SJCRH30 (cell line): ENCODE data around the gene LY6G6D. TPM values are rescaled to one million over a fixed set of nuclear protein-coding genes. Genes with fewer than 3 reads are reported as not detected.

Source experiments
- DNase-seq, 2 experiments: peaks; one replicate each; pipeline ENCODE4 v3.0.0-alpha.2; 2015 to 2020
- H3K27ac ChIP-seq: fragments of 250-450 bp; sonication (Bioruptor Pico); 2 replicates; pipeline ENCODE4 v1.5.1; 2020; ENCODE audit warnings: mild to moderate bottlenecking, moderate library complexity
- H3K27me3 ChIP-seq: fragments of 250-450 bp; sonication (Bioruptor Pico); 2 replicates; pipeline ENCODE4 v1.5.1; 2020; ENCODE audit warnings: mild to moderate bottlenecking, moderate library complexity
- H3K36me3 ChIP-seq: fragments of 250-450 bp; sonication (Bioruptor Pico); 2 replicates; pipeline ENCODE4 v1.5.1; 2020; ENCODE audit warnings: mild to moderate bottlenecking, moderate library complexity
- H3K4me1 ChIP-seq: fragments of 250-450 bp; sonication (Bioruptor Pico); 2 replicates; pipeline ENCODE4 v1.5.1; 2020; ENCODE audit warnings: mild to moderate bottlenecking, moderate library complexity
- H3K4me3 ChIP-seq: fragments of 250-450 bp; sonication (Bioruptor Pico); 2 replicates; pipeline ENCODE4 v1.5.1; 2020; ENCODE audit warnings: mild to moderate bottlenecking, moderate library complexity
- H3K9me3 ChIP-seq: fragments of 250-450 bp; sonication (Bioruptor Pico); replicated peaks from 2 replicates; pipeline ENCODE4 v1.5.1; 2020; ENCODE audit warnings: mild to moderate bottlenecking, moderate library complexity
- total RNA-seq: library from RNA; depleted of rRNA; stranded (reverse); fragments of >200 nt; shearing (Covaris generic); gene quantifications from 2 replicates; pipeline ENCODE4 v1.2.3, GENCODE V29; 2014

The LY6G6D gene
- total RNA-seq, 1 experiment from 2014 or later, result not detected

GRCh38 chr6:31720196-31720770, 5.1 kb downstream of the LY6G6D start:
- H3K27ac ChIP-seq, result no peak overlapping the region
- no peaks in the 10 kb centered on the region for H3K9me3 ChIP-seq
- H3K4me1 ChIP-seq, result no peaks in the 10 kb centered on the region
- DNase-seq, result no peak
- no peaks in the 10 kb centered on the region for H3K36me3 ChIP-seq
- no peak overlapping the region for H3K4me3 ChIP-seq
- peaks cover 3% of the 10 kb centered on the region for H3K27me3 ChIP-seq

GRCh38 chr6:31721351-31722020, 6.3 kb downstream of the LY6G6D start, which contains the start of gene LY6G6C:
Gene LY6G6C, minus strand, starts transcription at chr6:31721746. Its CDS starts 67 bp downstream, at chr6:31721679.
- Histone ChIP-seq H3K36me3 (no peaks in the 10 kb centered on the region), H3K9me3 (no peaks in the 10 kb centered on the region), H3K4me1 (no peaks in the 10 kb centered on the region), H3K4me3 (no peak within 1 kb of the TSS), H3K27ac (no peak within 1 kb of the TSS), H3K27me3 (no peaks in the 10 kb centered on the region)
- DNase-seq, result no peak

DNA sequence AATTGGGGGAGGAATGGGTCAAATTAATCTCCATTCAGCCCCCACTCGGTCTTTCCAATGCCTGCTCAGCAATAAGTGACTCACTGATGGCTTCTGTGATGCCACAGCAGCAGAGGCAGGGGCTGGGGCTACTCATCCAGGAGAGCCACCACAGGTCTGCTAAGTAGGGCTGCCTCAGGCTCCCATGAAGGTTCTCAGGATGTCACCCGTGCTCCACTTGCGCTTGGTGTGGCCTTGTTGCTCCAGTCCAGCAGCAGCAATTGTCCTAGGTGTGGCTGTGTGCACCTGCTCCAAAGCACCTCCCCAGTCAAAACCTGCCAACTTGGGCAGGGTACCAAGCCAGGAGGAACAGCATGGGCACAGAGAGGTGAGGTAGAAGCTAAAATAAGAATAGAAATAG, 7.0 kb downstream of the LY6G6D start:
- no peak for DNase-seq
- Histone ChIP-seq H3K9me3 (no peaks in the 10 kb centered on the region), H3K4me3 (no peak overlapping the region), H3K27me3 (no peaks in the 10 kb centered on the region), H3K27ac (no peak overlapping the region), H3K4me1 (no peaks in the 10 kb centered on the region), H3K36me3 (no peaks in the 10 kb centered on the region)

GRCh38 chr6:31723245-31723979, 8.3 kb downstream of the LY6G6D start, which contains the start of gene MPIG6B:
Gene MPIG6B, plus strand, starts transcription at chr6:31723373. Its CDS starts 11 bp downstream, at chr6:31723384.
- no peaks in the 10 kb centered on the region for H3K4me1 ChIP-seq
- no peak within 1 kb of the TSS for H3K4me3 ChIP-seq
- H3K27me3 ChIP-seq, result no peaks in the 10 kb centered on the region
- no peak within 1 kb of the TSS for H3K27ac ChIP-seq
- DNase-seq, result peak; percentile 71 to 73
- H3K36me3 ChIP-seq, result no peaks in the 10 kb centered on the region
- H3K9me3 ChIP-seq, result no peaks in the 10 kb centered on the region

- Histone ChIP-seq H3K4me1 (0 out of 2 replicates have a peak, but pooled peaks cover 4% of the 10 kb centered on the region), H3K4me3 (no peak overlapping the region), H3K9me3 (no peaks in the 10 kb centered on the region), H3K36me3 (no peaks in the 10 kb centered on the region), H3K27ac (no peak overlapping the region), H3K27me3 (no peaks in the 10 kb centered on the region)
- no peak for DNase-seq
Measured at GRCh38 chr6:31723980-31724691, 9.0 kb downstream of the LY6G6D start.

DNA sequence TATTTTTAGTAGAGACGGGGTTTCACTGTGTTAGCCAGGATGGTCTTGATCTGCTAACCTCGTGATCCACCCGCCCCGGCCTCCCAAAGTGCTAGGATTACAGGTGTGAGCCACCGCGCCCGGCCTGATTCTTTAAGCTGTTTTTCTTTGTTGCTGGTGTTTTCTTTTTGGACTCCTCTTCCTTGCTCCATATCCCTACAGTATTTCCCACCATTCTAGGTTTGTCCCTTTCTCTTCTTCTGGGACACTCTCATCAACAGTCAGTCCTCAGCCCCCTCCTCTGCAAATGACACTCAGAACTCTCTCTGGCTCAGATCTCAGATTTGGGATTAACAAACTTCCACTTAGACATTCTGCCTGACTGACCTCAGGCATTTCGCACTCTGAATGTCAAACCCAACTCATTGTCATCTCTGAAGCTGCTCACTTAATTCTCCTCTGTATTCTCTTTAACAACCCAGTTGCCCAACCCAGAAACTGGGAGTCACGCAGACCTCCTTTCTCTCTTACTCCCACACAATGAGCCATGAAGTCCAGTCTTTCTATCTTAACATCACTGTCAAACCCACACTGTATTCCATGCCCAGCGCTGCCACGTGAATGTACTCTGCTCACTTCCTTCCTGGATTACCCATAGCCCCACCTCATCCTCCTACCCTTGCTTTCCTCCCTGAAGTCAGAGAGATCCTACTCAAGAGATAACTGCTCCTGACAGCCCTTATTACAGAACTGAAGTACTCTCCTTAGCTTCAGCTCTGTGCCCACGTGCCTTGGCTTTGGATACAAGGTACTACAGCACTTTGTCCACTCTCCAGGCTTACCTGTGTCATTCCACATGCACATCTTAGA, 10.6 kb downstream of the LY6G6D start:
- H3K4me3 ChIP-seq, result no peak overlapping the region
- H3K27me3 ChIP-seq, result no peaks in the 10 kb centered on the region
- 0 out of 2 replicates have a peak, but pooled peaks cover 4% of the 10 kb centered on the region for H3K4me1 ChIP-seq
- peaks cover 2% of the 10 kb centered on the region; the same call in 1 of the 2 replicates for H3K36me3 ChIP-seq
- H3K27ac ChIP-seq, result no peak overlapping the region
- DNase-seq, result no peak
- H3K9me3 ChIP-seq, result no peaks in the 10 kb centered on the region

- Histone ChIP-seq H3K27me3 (no peaks in the 10 kb centered on the region), H3K36me3 (peaks cover 16% of the 10 kb centered on the region), H3K9me3 (no peaks in the 10 kb centered on the region), H3K4me1 (0 out of 2 replicates have a peak, but pooled peaks cover 4% of the 10 kb centered on the region), H3K27ac (no peak overlapping the region), H3K4me3 (no peak overlapping the region)
- no peak for DNase-seq
Measured at GRCh38 chr6:31727034-31727716, 12.0 kb downstream of the LY6G6D start.

GRCh38 chr6:31727717-31728671, 12.8 kb downstream of the LY6G6D start:
- peaks cover 24% of the 10 kb centered on the region for H3K36me3 ChIP-seq
- H3K4me1 ChIP-seq, result 0 out of 2 replicates have a peak, but pooled peaks cover 4% of the 10 kb centered on the region
- no peak for DNase-seq
- H3K9me3 ChIP-seq, result no peaks in the 10 kb centered on the region
- no peaks in the 10 kb centered on the region for H3K27me3 ChIP-seq
- no peak overlapping the region for H3K27ac ChIP-seq
- H3K4me3 ChIP-seq, result no peak overlapping the region

- Histone ChIP-seq H3K4me1 (0 out of 2 replicates have a peak, but pooled peaks cover 4% of the 10 kb centered on the region), H3K27ac (peak within 1 kb of the TSS; percentile 75), H3K36me3 (peaks cover 34% of the 10 kb centered on the region), H3K9me3 (no peaks in the 10 kb centered on the region), H3K27me3 (no peaks in the 10 kb centered on the region), H3K4me3 (peak within 1 kb of the TSS; percentile 73)
- no peak for DNase-seq
Measured at GRCh38 chr6:31728767-31729514, 13.8 kb downstream of the LY6G6D start, which contains the start of gene DDAH2. Gene DDAH2, minus strand, starts transcription at chr6:31729299. Its CDS starts 138 bp downstream, at chr6:31729161.

DNA sequence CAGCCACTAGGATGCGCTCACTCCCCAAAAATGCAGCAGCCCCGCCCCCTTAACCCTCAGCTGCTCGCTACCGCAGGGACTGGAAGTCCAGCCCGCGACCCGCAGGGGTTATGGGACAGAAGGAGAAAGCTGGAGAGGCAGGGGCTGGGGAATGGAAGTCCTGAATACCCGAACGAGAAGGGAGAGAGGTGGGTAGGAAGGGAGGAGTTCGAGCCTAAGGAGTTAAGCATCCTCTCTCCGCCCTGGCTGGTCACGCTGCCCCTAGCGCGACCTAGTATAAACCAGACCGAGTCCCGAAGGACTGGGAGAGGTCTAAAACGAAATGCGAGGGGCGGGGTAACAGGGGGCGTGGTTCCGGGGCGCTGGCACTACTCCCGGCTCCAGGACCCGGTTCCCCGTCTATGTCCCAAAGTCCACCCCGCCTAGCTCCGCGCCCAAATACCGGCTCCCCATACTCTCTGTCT, 14.4 kb downstream of the LY6G6D start:
- H3K4me1 ChIP-seq, result 0 out of 2 replicates have a peak, but pooled peaks cover 7% of the 10 kb centered on the region
- H3K36me3 ChIP-seq, result peaks cover 37% of the 10 kb centered on the region
- peak overlapping the region; percentile 75 for H3K27ac ChIP-seq
- peak; percentile 95 for DNase-seq
- peak overlapping the region; percentile 73 for H3K4me3 ChIP-seq
- H3K27me3 ChIP-seq, result no peaks in the 10 kb centered on the region
- H3K9me3 ChIP-seq, result no peaks in the 10 kb centered on the region

GRCh38 chr6:31729979-31730630, 15.0 kb downstream of the LY6G6D start:
- Histone ChIP-seq H3K36me3 (peaks cover 37% of the 10 kb centered on the region), H3K4me3 (peak overlapping the region; percentile 73)
- peak; percentile 88 to 91 for DNase-seq

More at GRCh38 chr6:31729979-31730630, 15.0 kb downstream of the LY6G6D start:
- Histone ChIP-seq H3K9me3 (no peaks in the 10 kb centered on the region), H3K4me1 (0 out of 2 replicates have a peak, but pooled peaks cover 8% of the 10 kb centered on the region), H3K27ac (peak overlapping the region; percentile 75), H3K27me3 (no peaks in the 10 kb centered on the region)
